Dermis blood vessel endothelial cell (primary cell): ENCODE measurements around the gene SPCS3. TPM values are rescaled to one million over a fixed set of nuclear protein-coding genes. Genes with fewer than 3 reads are reported as not detected.
A peak's percentile ranks its signal among the peaks of the same experiment; 100 is the strongest.
"Not testable (repeated sequence)": the region's sequence is repeated elsewhere in the genome, so short reads cannot be mapped to it uniquely, and the experiment has no call there.

Experiments used
- DNase-seq: peaks from one replicate; pipeline ENCODE4 v3.0.0; 2010
- total RNA-seq: library from RNA; depleted of rRNA; stranded (reverse); fragments of >200 nt; gene quantifications from 2 replicates; pipeline ENCODE4 v1.2.3, GENCODE V29; 2014

SPCS3 gene
- total RNA-seq, 1 donor from 2014 or later: 91.9 TPM

- no peak for DNase-seq
These were observed 12.7 kb upstream of the SPCS3 start for GRCh38 chr4:176306837-176307665.

- DNase-seq: no peak
These were observed 12.2 kb upstream of the SPCS3 start for GRCh38 chr4:176307666-176307930.

- no peak for DNase-seq
These were observed 11.3 kb upstream of the SPCS3 start for GRCh38 chr4:176308441-176308840.

- no peak for DNase-seq
These were observed 10.7 kb upstream of the SPCS3 start for GRCh38 chr4:176309046-176309445.

GRCh38 chr4:176309772-176310171 is 10.0 kb upstream of the SPCS3 start:
- DNase-seq: no peak

- DNase-seq: no peak
These were observed 6.0 kb upstream of the SPCS3 start for GRCh38 chr4:176313596-176314336.

GRCh38 chr4:176319151-176319703 is 539 bp upstream of the SPCS3 start:
- DNase-seq: peak; percentile 48

GRCh38 chr4:176320340-176320975 is 692 bp downstream of the SPCS3 start:
- peak; percentile 93 for DNase-seq

GRCh38 chr4:176320976-176321361 is 1.2 kb downstream of the SPCS3 start:
- peak; percentile 41 for DNase-seq

- DNase-seq: no peak
These were observed 1.8 kb downstream of the SPCS3 start for GRCh38 chr4:176321589-176321988.

- no peak for DNase-seq
These were observed 3.9 kb downstream of the SPCS3 start for GRCh38 chr4:176323511-176324160.

GRCh38 chr4:176324876-176325275 is 5.1 kb downstream of the SPCS3 start:
- not testable (repeated sequence) for DNase-seq

GRCh38 chr4:176333076-176333475 is 13.3 kb downstream of the SPCS3 start:
- DNase-seq: no peak

GRCh38 chr4:176334066-176334465 is 14.3 kb downstream of the SPCS3 start:
- no peak for DNase-seq

GRCh38 chr4:176335421-176335820 is 15.7 kb downstream of the SPCS3 start:
- no peak for DNase-seq

- DNase-seq: no peak
These were observed 20.4 kb downstream of the SPCS3 start for GRCh38 chr4:176339936-176340761.

- peak; percentile 72 for DNase-seq
These were observed 21.3 kb downstream of the SPCS3 start for GRCh38 chr4:176340871-176341685.

GRCh38 chr4:176342384-176342783 is 22.6 kb downstream of the SPCS3 start:
- DNase-seq: no peak

- no peak for DNase-seq
These were observed 23.5 kb downstream of the SPCS3 start for GRCh38 chr4:176343286-176343685.

GRCh38 chr4:176345346-176345745 is 25.6 kb downstream of the SPCS3 start:
- DNase-seq: peak; percentile 53

GRCh38 chr4:176346836-176347235 is 27.1 kb downstream of the SPCS3 start:
- DNase-seq: not testable (repeated sequence)
